Karpas-422 (cell line): Measurements from ENCODE around the gene RABGAP1L. TPM values are rescaled to one million over a fixed set of nuclear protein-coding genes. Genes with fewer than 3 reads are reported as not detected.

Experiments used
- DNase-seq: peaks from one replicate; pipeline ENCODE4 v3.0.0-alpha.2; 2015
- H2AFZ ChIP-seq: fragments of 200-600 bp; sonication (generic); 2 replicates; pipeline ENCODE4 v1.6.1; 2014; ENCODE audit warnings: antibody characterized with exemption, low read length, mixed read lengths
- H3K27ac ChIP-seq: fragments of 200-600 bp; sonication (generic); 2 replicates; pipeline ENCODE4 v1.5.1; 2014; ENCODE audit warnings: mild to moderate bottlenecking, low read length, moderate library complexity
- H3K27me3 ChIP-seq: fragments of 200-600 bp; sonication (generic); 2 replicates; pipeline ENCODE4 v1.6.1; 2014; ENCODE audit warnings: low read length, mixed read lengths
- H3K36me3 ChIP-seq: fragments of 200-600 bp; sonication (generic); 2 replicates; pipeline ENCODE4 v1.6.1; 2014; ENCODE audit warnings: low read length, mixed read lengths; ENCODE audit not compliant: insufficient read depth
- H3K4me1 ChIP-seq: fragments of 200-600 bp; sonication (generic); 2 replicates; pipeline ENCODE4 v1.6.1; 2014; ENCODE audit warnings: mild to moderate bottlenecking, low read length, mixed read lengths
- H3K4me2 ChIP-seq: fragments of 200-600 bp; sonication (generic); 2 replicates; pipeline ENCODE4 v1.6.1; 2014; ENCODE audit warnings: low read length, low read depth, mild to moderate bottlenecking; ENCODE audit not compliant: poor library complexity, severe bottlenecking
- H3K4me3 ChIP-seq: fragments of 200-600 bp; sonication (generic); 2 replicates; pipeline ENCODE4 v1.5.1; 2014; ENCODE audit warnings: mild to moderate bottlenecking, antibody characterized with exemption, low read length, mixed read lengths
- H3K79me2 ChIP-seq: fragments of 200-600 bp; sonication (generic); 2 replicates; pipeline ENCODE4 v1.6.1; 2014; ENCODE audit warnings: mild to moderate bottlenecking, low read length, mixed read lengths
- H3K9ac ChIP-seq: fragments of 200-600 bp; sonication (generic); 2 replicates; pipeline ENCODE4 v1.6.0; 2014; ENCODE audit warnings: low read length
- H3K9me2 ChIP-seq: fragments of 200-600 bp; sonication (generic), shearing (Covaris generic); replicated peaks from 2 replicates; pipeline ENCODE4 v1.6.0; 2014; ENCODE audit warnings: mild to moderate bottlenecking, low read length, moderate library complexity; ENCODE audit not compliant: insufficient read depth
- H3K9me3 ChIP-seq: fragments of 300-700, 200-600 bp; sonication (generic); 2 replicates; pipeline ENCODE4 v1.6.1; 2014; ENCODE audit warnings: low read length, mixed read lengths
- H4K20me1 ChIP-seq: fragments of 200-600 bp; sonication (generic); 2 replicates; pipeline ENCODE4 v1.6.1; 2014; ENCODE audit warnings: mild to moderate bottlenecking, antibody characterized with exemption, low read length, low read depth; ENCODE audit not compliant: insufficient read depth
- total RNA-seq: library from RNA; depleted of rRNA; stranded (reverse); fragments of >200 nt; shearing (Covaris generic); gene quantifications from 2 replicates; pipeline ENCODE4 v1.2.3, GENCODE V29; 2014; ENCODE audit warnings: low replicate concordance

Gene RABGAP1L
- total RNA-seq, 1 experiment from 2014 or later, result 28.9 TPM

DNA sequence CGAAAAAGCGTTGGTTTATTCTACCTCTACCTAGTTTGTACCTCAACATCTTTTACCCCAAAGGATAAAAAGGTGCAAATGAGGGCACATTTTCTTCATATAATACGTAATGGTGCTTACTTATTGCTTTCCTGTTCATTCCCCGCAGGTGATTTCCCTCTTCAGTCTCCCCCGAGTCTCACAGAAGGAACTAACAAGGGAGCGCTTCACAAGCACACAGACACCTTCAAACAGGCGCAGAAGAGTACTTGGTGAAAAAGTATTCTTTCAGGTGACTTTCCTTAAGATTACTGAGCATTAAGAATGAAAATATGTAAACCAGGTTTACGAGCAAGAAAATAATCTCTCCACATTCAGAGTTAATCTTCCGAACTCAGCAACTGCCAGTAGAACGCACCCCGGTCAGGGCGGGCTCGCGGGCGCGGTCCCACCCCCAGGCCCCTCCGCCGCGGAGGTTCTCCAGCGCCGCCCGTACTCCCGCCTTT, 511 bp upstream of the RABGAP1L start:
- Histone ChIP-seq H3K9me3 (no peaks in the 10 kb centered on the region), H3K9me2 (no peaks in the 10 kb centered on the region), H3K4me3 (peak overlapping the region; percentile 74), H3K36me3 (no peaks in the 10 kb centered on the region), H2AFZ (peak overlapping the region; percentile 99), H3K27ac (no peak overlapping the region), H3K4me1 (peaks cover 35% of the 10 kb centered on the region), H3K27me3 (no peaks in the 10 kb centered on the region), H3K4me2 (peak overlapping the region; percentile 96), H4K20me1 (peaks cover 14% of the 10 kb centered on the region), H3K9ac (peak overlapping the region; percentile 86), H3K79me2 (no peaks in the 10 kb centered on the region)
- no peak for DNase-seq

DNA sequence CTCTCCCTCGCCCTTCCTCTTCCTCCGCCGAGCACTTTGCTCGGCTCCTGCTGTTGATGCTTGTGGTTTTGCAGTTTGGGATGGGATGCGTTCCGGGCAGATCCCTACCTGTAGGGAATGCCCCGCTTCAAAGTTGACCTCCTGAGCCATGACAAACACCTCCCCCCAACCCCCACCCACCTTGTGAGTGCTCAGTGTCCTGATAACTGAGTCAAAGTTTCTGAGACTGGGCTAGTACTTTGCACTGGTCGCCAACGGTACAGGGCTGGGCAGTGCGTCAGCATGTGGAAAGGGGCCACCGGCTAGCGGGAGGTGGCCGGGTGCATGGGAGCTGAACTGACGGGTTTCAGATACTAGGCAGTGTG, 771 bp downstream of the RABGAP1L start:
- no peak for DNase-seq
- H3K27me3 ChIP-seq, result no peaks in the 10 kb centered on the region
- H3K4me2 ChIP-seq, result peak overlapping the region; percentile 96
- no peak overlapping the region for H3K27ac ChIP-seq
- peaks cover 24% of the 10 kb centered on the region for H4K20me1 ChIP-seq
- no peaks in the 10 kb centered on the region for H3K79me2 ChIP-seq
- peak overlapping the region; percentile 96; the same call in 1 of the 2 replicates for H2AFZ ChIP-seq
- no peaks in the 10 kb centered on the region for H3K9me2 ChIP-seq
- peak overlapping the region; percentile 74 for H3K4me3 ChIP-seq
- no peaks in the 10 kb centered on the region for H3K9me3 ChIP-seq
- H3K36me3 ChIP-seq, result no peaks in the 10 kb centered on the region
- H3K4me1 ChIP-seq, result peaks cover 35% of the 10 kb centered on the region
- H3K9ac ChIP-seq, result peak overlapping the region; percentile 86

DNA sequence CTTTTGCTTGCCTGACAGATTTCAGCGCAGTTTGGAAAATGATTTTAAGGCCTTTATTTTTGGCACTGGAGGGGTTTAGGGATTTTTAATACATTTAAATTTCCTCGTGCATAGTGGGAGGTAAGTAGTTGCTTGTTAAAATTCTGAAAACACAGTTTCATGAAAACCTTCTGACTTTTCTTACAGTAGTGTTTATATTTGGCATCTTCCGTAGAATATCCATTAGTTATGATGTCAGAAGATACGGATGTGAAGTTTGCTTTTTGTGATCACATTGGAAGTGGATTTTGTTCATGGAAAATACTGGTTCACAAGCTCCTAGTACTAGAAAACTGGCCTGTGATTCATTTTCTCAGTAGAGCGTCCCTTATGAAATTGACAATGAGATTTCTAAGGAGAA, 1.3 kb downstream of the RABGAP1L start:
- Histone ChIP-seq H3K36me3 (no peaks in the 10 kb centered on the region), H3K9me2 (no peaks in the 10 kb centered on the region), H3K9ac (peak overlapping the region; percentile 86; the same call in 1 of the 2 replicates), H3K4me3 (peak overlapping the region; percentile 74), H2AFZ (no peak overlapping the region), H3K4me1 (peaks cover 35% of the 10 kb centered on the region), H3K9me3 (no peaks in the 10 kb centered on the region), H3K27me3 (no peaks in the 10 kb centered on the region), H3K27ac (no peak overlapping the region), H4K20me1 (peaks cover 24% of the 10 kb centered on the region), H3K79me2 (no peaks in the 10 kb centered on the region), H3K4me2 (peak overlapping the region; percentile 96)
- no peak for DNase-seq

GRCh38 chr1:174161813-174162212, 2.5 kb downstream of the RABGAP1L start:
- Histone ChIP-seq H3K27me3 (no peaks in the 10 kb centered on the region), H2AFZ (no peak overlapping the region), H3K27ac (no peak overlapping the region), H3K4me2 (no peak overlapping the region), H3K9me3 (no peaks in the 10 kb centered on the region), H3K4me1 (peaks cover 39% of the 10 kb centered on the region), H3K9ac (no peak overlapping the region), H4K20me1 (peaks cover 24% of the 10 kb centered on the region), H3K9me2 (no peaks in the 10 kb centered on the region), H3K79me2 (no peaks in the 10 kb centered on the region), H3K4me3 (no peak overlapping the region), H3K36me3 (no peaks in the 10 kb centered on the region)
- no peak for DNase-seq

DNA sequence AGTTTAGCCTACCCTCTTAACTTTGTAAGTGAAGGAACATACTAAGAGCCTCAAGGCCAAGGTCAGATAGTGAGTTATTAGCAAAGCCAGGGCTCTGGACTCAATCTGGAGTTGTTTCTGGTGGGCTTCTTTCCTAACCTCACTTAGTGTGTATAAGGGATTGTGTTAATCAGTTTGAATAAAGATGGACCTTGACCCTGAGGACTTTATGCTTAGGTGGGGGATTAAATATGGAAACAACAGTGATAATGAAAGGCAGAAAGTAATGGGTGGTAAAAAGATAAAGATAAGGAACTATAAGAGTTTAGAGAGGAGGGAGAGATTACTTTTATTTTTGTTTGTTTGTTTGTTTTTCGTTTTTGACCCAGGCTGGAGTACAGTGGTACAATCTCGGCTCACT, 5.5 kb downstream of the RABGAP1L start:
- no peaks in the 10 kb centered on the region for H3K9me3 ChIP-seq
- H3K4me3 ChIP-seq, result no peak overlapping the region
- H3K27ac ChIP-seq, result no peak overlapping the region
- no peaks in the 10 kb centered on the region for H3K36me3 ChIP-seq
- no peak for DNase-seq
- no peak overlapping the region for H3K9ac ChIP-seq
- peaks cover 36% of the 10 kb centered on the region for H3K4me1 ChIP-seq
- H3K4me2 ChIP-seq, result no peak overlapping the region
- H3K9me2 ChIP-seq, result no peaks in the 10 kb centered on the region
- H3K27me3 ChIP-seq, result no peaks in the 10 kb centered on the region
- H3K79me2 ChIP-seq, result no peaks in the 10 kb centered on the region
- no peak overlapping the region for H2AFZ ChIP-seq
- H4K20me1 ChIP-seq, result peaks cover 30% of the 10 kb centered on the region

DNA sequence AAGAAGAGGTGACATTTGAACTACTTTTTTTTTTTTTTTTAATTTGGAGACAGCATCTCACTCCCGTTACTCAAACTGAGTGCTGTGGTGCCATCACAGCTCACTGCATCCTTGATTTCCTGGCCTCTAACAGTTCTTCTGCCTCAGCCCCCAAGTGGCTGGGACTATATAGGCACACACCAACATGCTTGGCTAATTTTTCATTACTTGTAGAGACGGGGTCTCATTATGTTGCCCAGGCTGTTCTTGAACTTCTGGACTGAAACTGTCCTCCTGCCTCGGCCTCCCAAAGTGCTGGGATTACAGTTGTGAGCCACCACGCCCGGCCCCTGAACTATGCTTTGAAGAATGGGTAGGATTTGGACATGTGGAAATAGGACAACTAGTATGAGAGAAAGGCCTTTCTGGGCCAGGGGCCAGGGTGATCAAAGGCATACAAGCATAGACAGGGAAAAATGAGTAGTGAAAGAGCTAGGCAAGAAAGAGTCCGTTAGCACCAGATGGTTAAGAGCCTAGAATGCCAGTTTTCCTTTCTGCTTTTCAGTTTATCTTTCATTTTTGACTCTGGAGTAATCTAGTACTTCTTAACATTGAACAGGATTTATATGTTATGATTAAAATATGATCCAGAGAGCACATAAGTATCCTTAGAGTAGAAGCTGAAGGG, 6.3 kb downstream of the RABGAP1L start:
- H3K9me3 ChIP-seq, result no peaks in the 10 kb centered on the region

GRCh38 chr1:174166530-174167264, 7.4 kb downstream of the RABGAP1L start:
- no peak for DNase-seq
- Histone ChIP-seq H3K9ac (no peak overlapping the region), H3K9me2 (no peaks in the 10 kb centered on the region), H4K20me1 (peaks cover 21% of the 10 kb centered on the region; the same call in 1 of the 2 replicates), H3K36me3 (no peaks in the 10 kb centered on the region), H3K27me3 (no peaks in the 10 kb centered on the region), H3K9me3 (no peaks in the 10 kb centered on the region), H3K4me2 (peak overlapping the region; percentile 46), H3K4me1 (peaks cover 22% of the 10 kb centered on the region), H2AFZ (no peak overlapping the region), H3K4me3 (no peak overlapping the region), H3K27ac (no peak overlapping the region), H3K79me2 (no peaks in the 10 kb centered on the region)

More for the DNA sequence above, 6.3 kb downstream of the RABGAP1L start:
- Histone ChIP-seq H3K36me3 (no peaks in the 10 kb centered on the region), H4K20me1 (peaks cover 25% of the 10 kb centered on the region), H3K4me2 (no peak overlapping the region), H3K79me2 (no peaks in the 10 kb centered on the region), H3K4me1 (peaks cover 28% of the 10 kb centered on the region), H3K27me3 (no peaks in the 10 kb centered on the region), H3K9ac (no peak overlapping the region), H3K27ac (no peak overlapping the region), H2AFZ (no peak overlapping the region), H3K4me3 (no peak overlapping the region), H3K9me2 (no peaks in the 10 kb centered on the region)
- DNase-seq, result no peak

- Histone ChIP-seq H3K27ac (no peak overlapping the region), H2AFZ (no peak overlapping the region), H3K9me3 (no peaks in the 10 kb centered on the region), H3K79me2 (no peaks in the 10 kb centered on the region), H3K4me3 (no peak overlapping the region), H3K9me2 (no peaks in the 10 kb centered on the region), H3K27me3 (no peaks in the 10 kb centered on the region), H3K4me2 (peak overlapping the region; percentile 46), H3K4me1 (peaks cover 22% of the 10 kb centered on the region), H3K36me3 (no peaks in the 10 kb centered on the region), H3K9ac (no peak overlapping the region), H4K20me1 (peaks cover 19% of the 10 kb centered on the region; the same call in 1 of the 2 replicates)
- no peak for DNase-seq
Measured at GRCh38 chr1:174167265-174167803, 8.0 kb downstream of the RABGAP1L start.
